HCT116 (cell line): ENCODE measurements around the gene AGPAT3. TPM values are rescaled to one million over a fixed set of nuclear protein-coding genes. Genes with fewer than 3 reads are reported as not detected.

Experiments
- ATAC-seq: fragments of 200-7000 bp; cut with Tn5 transposase; 2 replicates; pipeline ENCODE4 v1.9.1; 2020; ENCODE audit warnings: mild to moderate bottlenecking, moderate library complexity
- BruUV-seq: library from RNA; stranded (reverse); fragments of 400-500 nt; replicated peaks from 2 replicates; lab custom pipeline; 2021; lab: Mats Ljungman, UMichigan
- CTCF ChIA-PET: fragments of 300-600 bp; sonication (Branson Sonifier 250); formaldehyde crosslinking; loops from one replicate; lab custom pipeline; 2021; ENCODE audit warnings: antibody characterized with exemption; lab: Charles Lee
- POLR2A ChIA-PET: fragments of 300-600, 350-600 bp; sonication (Branson Sonifier 250); formaldehyde crosslinking; loops from one replicate; lab custom pipeline; 2021; ENCODE audit warnings: antibody characterized with exemption; lab: Charles Lee
- RAD21 ChIA-PET, 2 experiments: fragments of 300-600 bp; sonication (Branson Sonifier 250); formaldehyde crosslinking; loops; one replicate each; lab custom pipeline; 2023; ENCODE audit warnings: low total read pairs in 2 of 2; ENCODE audit not compliant: uncharacterized antibody in 2 of 2, unreplicated experiment in 2 of 2, low non-redundant PET in 1 of 2; lab: Charles Lee
- DNase-seq: peaks from one replicate; pipeline ENCODE4 v3.0.0-alpha.2; 2010; ENCODE audit warnings: low read depth, low spot score
- H2AFZ ChIP-seq: fragments of 200-600 bp; shearing (Covaris generic), sonication (generic); 2 replicates; pipeline ENCODE4 v1.6.1; 2017; ENCODE audit warnings: low read depth, mixed run types, mixed read lengths, antibody characterized with exemption, low read length; ENCODE audit not compliant: poor library complexity, severe bottlenecking
- H3K27ac ChIP-seq: 2 replicates; pipeline ENCODE4 v1.5.1; 2012; ENCODE audit warnings: low read depth, low read length
- H3K27me3 ChIP-seq: fragments of 200-600 bp; sonication (generic); 2 replicates; pipeline ENCODE4 v1.6.1; 2016; ENCODE audit warnings: mixed run types, low read length, mixed read lengths; ENCODE audit not compliant: insufficient read depth
- H3K36me3 ChIP-seq, 2 experiments: fragments of 200-500 bp in 1 of 2; fragments of 200-600 bp in 1 of 2; sonication (Bioruptor generic) in 1 of 2; sonication (generic) in 1 of 2; 2 replicates each; pipeline versions ENCODE4 v1.5.1 to v1.6.1; 2014 to 2016; ENCODE audit warnings: low read length in 2 of 2, inconsistent platforms in 1 of 2, mixed read lengths in 1 of 2, mixed run types in 1 of 2; ENCODE audit not compliant: insufficient read depth in 2 of 2, control insufficient read depth in 1 of 2
- H3K4me1 ChIP-seq, 2 experiments: fragments of 200-600 bp in 1 of 2; sonication (generic) in 1 of 2; 2 replicates each; pipeline versions ENCODE4 v1.5.1 to v1.6.1; 2012 to 2017; ENCODE audit warnings: low read length in 2 of 2, inconsistent platforms in 1 of 2, mild to moderate bottlenecking in 1 of 2, mixed read lengths in 1 of 2, mixed run types in 1 of 2, moderate library complexity in 1 of 2; ENCODE audit not compliant: insufficient read depth in 2 of 2, control insufficient read depth in 1 of 2
- H3K4me2 ChIP-seq: fragments of 200-600 bp; sonication (generic); 2 replicates; pipeline ENCODE4 v1.6.1; 2017; ENCODE audit warnings: mixed run types, low read length, mixed read lengths
- H3K4me3 ChIP-seq, 2 experiments: fragments of 200-600 bp in 1 of 2; sonication (generic) in 1 of 2; replicated peaks in 1 of 2; 2 replicates each; pipeline ENCODE4 v1.5.1; 2011 to 2016; ENCODE audit warnings: low read length in 2 of 2, control low read depth in 1 of 2, low read depth in 1 of 2, mild to moderate bottlenecking in 1 of 2, mixed read lengths in 1 of 2, mixed run types in 1 of 2
- H3K79me2 ChIP-seq: fragments of 200-600 bp; sonication (generic); 2 replicates; pipeline ENCODE4 v1.6.1; 2017; ENCODE audit warnings: mild to moderate bottlenecking, mixed run types, low read length, moderate library complexity, mixed read lengths; ENCODE audit not compliant: insufficient read depth
- H3K9ac ChIP-seq: fragments of 200-600 bp; sonication (generic); 2 replicates; pipeline ENCODE4 v1.6.1; 2016; ENCODE audit warnings: low read length, mixed read lengths
- H3K9me2 ChIP-seq: fragments of 200-600 bp; sonication (generic), shearing (Covaris generic); 2 replicates; pipeline ENCODE4 v1.6.1; 2017; ENCODE audit warnings: mixed run types, mild to moderate bottlenecking, moderate library complexity; ENCODE audit not compliant: insufficient read depth
- H3K9me3 ChIP-seq, 2 experiments: fragments of 200-500 bp in 1 of 2; fragments of 200-600 bp in 1 of 2; sonication (Bioruptor generic) in 1 of 2; sonication (generic) in 1 of 2; 2 replicates each; pipeline ENCODE4 v1.6.1; 2014 to 2017; ENCODE audit warnings: low read length in 2 of 2, mixed read lengths in 2 of 2, inconsistent platforms in 1 of 2, low read depth in 1 of 2, mild to moderate bottlenecking in 1 of 2, mixed run types in 1 of 2, moderate library complexity in 1 of 2; ENCODE audit not compliant: control insufficient read depth in 1 of 2, insufficient read depth in 1 of 2
- H4K20me1 ChIP-seq: fragments of 200-600 bp; sonication (generic), shearing (Covaris generic); 2 replicates; pipeline ENCODE4 v1.6.1; 2017; ENCODE audit warnings: mixed run types, mild to moderate bottlenecking, moderate library complexity; ENCODE audit not compliant: insufficient read depth
- CBX3 ChIP-seq: IDR thresholded peaks from 2 replicates; pipeline ENCODE4 v1.6.1; 2012; ENCODE audit warnings: low read depth
- CEBPB ChIP-seq: IDR thresholded peaks from 2 replicates; pipeline ENCODE4 v1.6.1; 2012; ENCODE audit warnings: low read depth
- CTCF ChIP-seq, 3 experiments: fragments of 200-600 bp in 1 of 3; sonication (generic) in 1 of 3; IDR thresholded peaks in 2 of 3; conservative IDR thresholded peaks in 1 of 3; 2 replicates each; pipeline ENCODE4 v1.5.1; 2012 to 2017; ENCODE audit warnings: low read depth in 2 of 3, low read length in 2 of 3, antibody characterized with exemption in 1 of 3, borderline replicate concordance in 1 of 3, control low read depth in 1 of 3, mild to moderate bottlenecking in 1 of 3, mixed read lengths in 1 of 3, mixed run types in 1 of 3, moderate library complexity in 1 of 3; ENCODE audit not compliant: insufficient read depth in 1 of 3
- EGR1 ChIP-seq: IDR thresholded peaks from 2 replicates; pipeline ENCODE4 v1.6.1; 2012; ENCODE audit warnings: low read depth
- ELF1 ChIP-seq: IDR thresholded peaks from 2 replicates; pipeline ENCODE4 v1.6.1; 2012; ENCODE audit warnings: low read depth, borderline replicate concordance
- EZH2phosphoT487 ChIP-seq: fragments of 200-600 bp; IDR thresholded peaks from 2 replicates; pipeline ENCODE4 v1.6.1; 2018; ENCODE audit warnings: antibody characterized with exemption, borderline replicate concordance
- FOSL1 ChIP-seq: IDR thresholded peaks from 2 replicates; pipeline ENCODE4 v1.6.1; 2012; ENCODE audit warnings: low read depth
- JUND ChIP-seq: IDR thresholded peaks from 2 replicates; pipeline ENCODE4 v1.6.1; 2012
- POLR2A ChIP-seq: IDR thresholded peaks from 2 replicates; pipeline ENCODE4 v1.7.0; 2011; ENCODE audit warnings: borderline replicate concordance; ENCODE audit not compliant: insufficient read depth, insufficient read length; ENCODE audit errors: extremely low read depth
- POLR2AphosphoS5 ChIP-seq: IDR thresholded peaks from 2 replicates; pipeline ENCODE4 v1.6.1; 2011; ENCODE audit warnings: mild to moderate bottlenecking, low read depth, low read length, moderate library complexity
- RAD21 ChIP-seq: IDR thresholded peaks from 2 replicates; pipeline ENCODE4 v1.6.1; 2012; ENCODE audit warnings: low read depth, mild to moderate bottlenecking
- SIN3A ChIP-seq: IDR thresholded peaks from 2 replicates; pipeline ENCODE4 v1.6.1; 2012; ENCODE audit warnings: low read depth
- SP1 ChIP-seq: IDR thresholded peaks from 2 replicates; pipeline ENCODE4 v1.6.1; 2012; ENCODE audit warnings: low read depth
- SRF ChIP-seq: IDR thresholded peaks from 2 replicates; pipeline ENCODE4 v1.6.1; 2012; ENCODE audit warnings: low read depth
- YY1 ChIP-seq: IDR thresholded peaks from 2 replicates; pipeline ENCODE4 v1.6.1; 2011; ENCODE audit warnings: low read length, low read depth, moderate library complexity, mild to moderate bottlenecking; ENCODE audit not compliant: insufficient replicate concordance; ENCODE audit errors: extremely low read depth
- ZFX ChIP-seq: fragments of 450-650 bp; IDR thresholded peaks from 2 replicates; pipeline ENCODE4 v1.6.1; 2017
- intact Hi-C: fragments of 100-400 bp; cut with micrococcal nuclease; formaldehyde crosslinking; loops from 2 replicates; pipeline ENCODE4 v1.10.0; 2022
- total RNA-seq: library from RNA; stranded (reverse); gene quantifications from one replicate; pipeline ENCODE4 v1.2.1, GENCODE V29; 2021; ENCODE audit not compliant: unreplicated experiment
- TF ChIP-seq, protein P1 (sequence below): IDR thresholded peaks from 2 replicates; pipeline ENCODE4 v1.6.1; 2012
- TF ChIP-seq, protein P2 (sequence below): IDR thresholded peaks from 2 replicates; pipeline ENCODE4 v1.6.1; 2012; ENCODE audit warnings: low read depth
- TF ChIP-seq, protein P3 (sequence below): IDR thresholded peaks from 2 replicates; pipeline ENCODE4 v1.6.1; 2012

The AGPAT3 gene
- total RNA-seq, 1 experiment from 2014 or later, result 54.1 TPM

DNA sequence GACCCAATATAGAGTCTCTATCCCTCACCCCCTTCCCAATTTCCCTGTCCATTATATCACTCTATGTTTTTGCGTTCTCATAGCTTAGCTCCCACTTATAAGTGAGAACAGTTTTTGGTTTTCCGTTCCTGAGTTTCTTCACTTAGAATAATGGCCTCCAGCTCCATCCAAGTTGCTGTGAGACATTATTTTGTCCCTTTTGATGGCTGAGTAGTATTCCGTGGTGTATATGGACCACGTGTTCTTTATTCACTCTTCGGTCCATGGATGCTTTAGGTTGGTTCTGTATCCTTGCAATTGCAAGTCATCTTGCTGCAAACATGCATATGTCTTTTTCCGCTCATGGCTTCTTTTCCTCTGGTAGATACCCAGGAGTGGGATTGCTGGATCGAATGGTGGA is 54.3 kb downstream of the AGPAT3 start:
- BruUV-seq, result no TSS peak
- RAD21 ChIA-PET, result no interaction called here
- TF ChIP-seq, protein P1, sequence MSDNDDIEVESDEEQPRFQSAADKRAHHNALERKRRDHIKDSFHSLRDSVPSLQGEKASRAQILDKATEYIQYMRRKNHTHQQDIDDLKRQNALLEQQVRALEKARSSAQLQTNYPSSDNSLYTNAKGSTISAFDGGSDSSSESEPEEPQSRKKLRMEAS, result no peak
- TF ChIP-seq CEBPB, result no peak
- no peak for TF ChIP-seq ELF1
- no peak for TF ChIP-seq JUND
- no peak for TF ChIP-seq EGR1
- TF ChIP-seq POLR2A, result no peak
- no peak for TF ChIP-seq POLR2AphosphoS5
- TF ChIP-seq EZH2phosphoT487, result no peak
- TF ChIP-seq, protein P2, sequence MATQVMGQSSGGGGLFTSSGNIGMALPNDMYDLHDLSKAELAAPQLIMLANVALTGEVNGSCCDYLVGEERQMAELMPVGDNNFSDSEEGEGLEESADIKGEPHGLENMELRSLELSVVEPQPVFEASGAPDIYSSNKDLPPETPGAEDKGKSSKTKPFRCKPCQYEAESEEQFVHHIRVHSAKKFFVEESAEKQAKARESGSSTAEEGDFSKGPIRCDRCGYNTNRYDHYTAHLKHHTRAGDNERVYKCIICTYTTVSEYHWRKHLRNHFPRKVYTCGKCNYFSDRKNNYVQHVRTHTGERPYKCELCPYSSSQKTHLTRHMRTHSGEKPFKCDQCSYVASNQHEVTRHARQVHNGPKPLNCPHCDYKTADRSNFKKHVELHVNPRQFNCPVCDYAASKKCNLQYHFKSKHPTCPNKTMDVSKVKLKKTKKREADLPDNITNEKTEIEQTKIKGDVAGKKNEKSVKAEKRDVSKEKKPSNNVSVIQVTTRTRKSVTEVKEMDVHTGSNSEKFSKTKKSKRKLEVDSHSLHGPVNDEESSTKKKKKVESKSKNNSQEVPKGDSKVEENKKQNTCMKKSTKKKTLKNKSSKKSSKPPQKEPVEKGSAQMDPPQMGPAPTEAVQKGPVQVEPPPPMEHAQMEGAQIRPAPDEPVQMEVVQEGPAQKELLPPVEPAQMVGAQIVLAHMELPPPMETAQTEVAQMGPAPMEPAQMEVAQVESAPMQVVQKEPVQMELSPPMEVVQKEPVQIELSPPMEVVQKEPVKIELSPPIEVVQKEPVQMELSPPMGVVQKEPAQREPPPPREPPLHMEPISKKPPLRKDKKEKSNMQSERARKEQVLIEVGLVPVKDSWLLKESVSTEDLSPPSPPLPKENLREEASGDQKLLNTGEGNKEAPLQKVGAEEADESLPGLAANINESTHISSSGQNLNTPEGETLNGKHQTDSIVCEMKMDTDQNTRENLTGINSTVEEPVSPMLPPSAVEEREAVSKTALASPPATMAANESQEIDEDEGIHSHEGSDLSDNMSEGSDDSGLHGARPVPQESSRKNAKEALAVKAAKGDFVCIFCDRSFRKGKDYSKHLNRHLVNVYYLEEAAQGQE, result no peak
- TF ChIP-seq CBX3, result no peak
- no peak for TF ChIP-seq FOSL1
- TF ChIP-seq YY1, result no peak
- no peak for TF ChIP-seq SP1
- no peak for TF ChIP-seq RAD21
- no peak for TF ChIP-seq SIN3A
- TF ChIP-seq SRF, result no peak
- TF ChIP-seq, protein P3, sequence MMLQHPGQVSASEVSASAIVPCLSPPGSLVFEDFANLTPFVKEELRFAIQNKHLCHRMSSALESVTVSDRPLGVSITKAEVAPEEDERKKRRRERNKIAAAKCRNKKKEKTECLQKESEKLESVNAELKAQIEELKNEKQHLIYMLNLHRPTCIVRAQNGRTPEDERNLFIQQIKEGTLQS, result no peak
- no peak for TF ChIP-seq CTCF (IDR thresholded peaks at IDR 0.05 in 2 of 3, conservative IDR thresholded peaks at IDR 0.05 in 1 of 3; ENCODE audit: borderline replicate concordance in 1 of 3, insufficient read depth in 1 of 3, low read depth in 2 of 3, low read length in 2 of 3)
- no peak for TF ChIP-seq ZFX
- no peaks in the 10 kb centered on the region for H3K9me2 ChIP-seq
- H3K4me2 ChIP-seq, result no peak overlapping the region
- no peak overlapping the region for H3K27ac ChIP-seq
- POLR2A ChIA-PET, result no interaction called here
- H3K9ac ChIP-seq, result no peak overlapping the region
- ATAC-seq (no peak), DNase-seq (no peak)
- H3K9me3 ChIP-seq, result no peaks in the 10 kb centered on the region
- intact Hi-C loops, result no loop called here
- H2AFZ ChIP-seq, result no peak overlapping the region
- H4K20me1 ChIP-seq, result no peaks in the 10 kb centered on the region
- no peak overlapping the region for H3K4me3 ChIP-seq
- peaks cover 8 to 9% of the 10 kb centered on the region in 2 experiments for H3K4me1 ChIP-seq
- H3K27me3 ChIP-seq, result no peaks in the 10 kb centered on the region
- H3K79me2 ChIP-seq, result peaks cover 22% of the 10 kb centered on the region
- CTCF ChIA-PET, result no interaction called here
- H3K36me3 ChIP-seq, result no peaks in the 10 kb centered on the region
